Measurements from ENCODE around the gene TMEM187.
A peak's percentile ranks its signal among the peaks of the same experiment; 100 is the strongest.

The TMEM187 gene

GRCh38 chrX:153964105-153964504 lies 8.4 kb upstream of the TMEM187 start:
- Histone ChIP-seq H3K4me3 (replicated peaks; ENCODE audit: insufficient read depth, low read length) (no peak overlapping the region), H3K27ac (replicated peaks) (no peak overlapping the region), H3K27me3 (ENCODE audit: insufficient read depth, poor library complexity, severe bottlenecking) (no peaks in the 10 kb centered on the region)
- DNase-seq (ENCODE audit: low read depth in 1 of 2, low spot score in 1 of 2): no peak
- TF ChIP-seq GABPA (IDR thresholded peaks at IDR 0.05; ENCODE audit: low read depth): no peak
- no peak for TF ChIP-seq CTCF (IDR thresholded peaks at IDR 0.05; ENCODE audit: insufficient read depth, low read length)
- TF ChIP-seq REST (IDR thresholded peaks at IDR 0.05; ENCODE audit: insufficient replicate concordance, low read depth): no peak
- no peak for TF ChIP-seq POLR2AphosphoS5 (IDR thresholded peaks at IDR 0.05; ENCODE audit: low read depth)
- TF ChIP-seq SPI1 (IDR thresholded peaks at IDR 0.05; ENCODE audit: borderline replicate concordance, low read depth): no peak

- DNase-seq (ENCODE audit: low read depth in 1 of 2, low spot score in 1 of 2): no peak
- Histone ChIP-seq H3K27me3 (ENCODE audit: insufficient read depth, poor library complexity, severe bottlenecking) (no peaks in the 10 kb centered on the region), H3K27ac (replicated peaks) (no peak overlapping the region), H3K4me3 (replicated peaks; ENCODE audit: insufficient read depth, low read length) (no peak overlapping the region)
- TF ChIP-seq REST (IDR thresholded peaks at IDR 0.05; ENCODE audit: insufficient replicate concordance, low read depth) (no peak), CTCF (IDR thresholded peaks at IDR 0.05; ENCODE audit: insufficient read depth, low read length) (no peak), POLR2AphosphoS5 (IDR thresholded peaks at IDR 0.05; ENCODE audit: low read depth) (no peak), GABPA (IDR thresholded peaks at IDR 0.05; ENCODE audit: low read depth) (no peak), SPI1 (IDR thresholded peaks at IDR 0.05; ENCODE audit: borderline replicate concordance, low read depth) (no peak)
These were observed 7.1 kb upstream of the TMEM187 start for GRCh38 chrX:153965406-153965805.

- Histone ChIP-seq H3K27me3 (ENCODE audit: insufficient read depth, poor library complexity, severe bottlenecking) (no peaks in the 10 kb centered on the region), H3K27ac (replicated peaks) (peak overlapping the region; percentile 99), H3K4me3 (replicated peaks; ENCODE audit: insufficient read depth, low read length) (no peak overlapping the region)
- peak in 1 of 2 experiments; percentile 30 for DNase-seq (ENCODE audit: low read depth in 1 of 2, low spot score in 1 of 2)
- TF ChIP-seq SPI1 (IDR thresholded peaks at IDR 0.05; ENCODE audit: borderline replicate concordance, low read depth) (no peak), POLR2AphosphoS5 (IDR thresholded peaks at IDR 0.05; ENCODE audit: low read depth) (no peak), GABPA (IDR thresholded peaks at IDR 0.05; ENCODE audit: low read depth) (no peak), CTCF (IDR thresholded peaks at IDR 0.05; ENCODE audit: insufficient read depth, low read length) (no peak), REST (IDR thresholded peaks at IDR 0.05; ENCODE audit: insufficient replicate concordance, low read depth) (no peak)
These were observed 6.3 kb upstream of the TMEM187 start for GRCh38 chrX:153966283-153966688.

Measured in HL-60 (cell line).